Colonic mucosa (tissue), 4 donors: ENCODE results near the gene COL20A1. TPM values are rescaled to one million over a fixed set of nuclear protein-coding genes. Genes with fewer than 3 reads are reported as not detected.
"Not testable (repeated sequence)": the region's sequence is repeated elsewhere in the genome, so short reads cannot be mapped to it uniquely, and the experiment has no call there.

Source experiments
- DNase-seq: peaks from one replicate; pipeline ENCODE4 v3.0.0-alpha.2; 2020
- H3K27ac ChIP-seq: fragments of 200-600 bp; one replicate; pipeline ENCODE4 v1.8.0; 2021
- H3K27me3 ChIP-seq: fragments of 200-600 bp; one replicate; pipeline ENCODE4 v1.8.0; 2021
- H3K36me3 ChIP-seq: fragments of 200-600 bp; one replicate; pipeline ENCODE4 v1.8.0; 2021
- H3K4me1 ChIP-seq: fragments of 200-600 bp; one replicate; pipeline ENCODE4 v1.8.0; 2021; ENCODE audit warnings: mild to moderate bottlenecking
- H3K4me3 ChIP-seq: fragments of 200-600 bp; one replicate; pipeline ENCODE4 v1.8.0; 2021
- H3K9ac ChIP-seq, 2 donors: one replicate each; pipeline ENCODE4 v1.7.0; 2013; ENCODE audit warnings: control low read depth in 2 of 2, low read depth in 2 of 2, low read length in 2 of 2
- H3K9me3 ChIP-seq: fragments of 200-600 bp; one replicate; pipeline ENCODE4 v1.8.0; 2021
- intact Hi-C: fragments of 100-400 bp; cut with DNase I; formaldehyde crosslinking; loops from one replicate; pipeline ENCODE4 v1.14.1; 2022
- total RNA-seq, 2 donors: library from RNA; stranded (reverse); fragmentation: NEBNext Ultra II Directional in 1 of 2; extraction: Animal tissue kit (Norgen Biotek cat#: 25700) in 1 of 2; gene quantifications; one replicate each; pipeline ENCODE4 v1.2.1, GENCODE V29; 2021
- TF ChIP-seq, protein P1 (sequence below): fragments of 200-600 bp; IDR thresholded peaks from one replicate; pipeline ENCODE4 v1.8.0; 2022; ENCODE audit warnings: antibody characterized with exemption, mild to moderate bottlenecking
- donor health status: healthy.
- donor health status: DM: no; HTN: no; CAD: no.
- donor health status: DM: no; HTN: no; CAD: no.

COL20A1 gene
- total RNA-seq, 2 donors from 2014 or later: not detected

GRCh38 chr20:63298731-63299312, 5.8 kb downstream of the COL20A1 start:
- Histone ChIP-seq H3K27me3 (peaks cover 7% of the 10 kb centered on the region), H3K27ac (no peak overlapping the region), H3K4me1 (no peaks in the 10 kb centered on the region), H3K36me3 (no peaks in the 10 kb centered on the region), H3K9me3 (no peaks in the 10 kb centered on the region), H3K4me3 (no peak overlapping the region), H3K9ac (no peak overlapping the region)
- TF ChIP-seq, protein P1, sequence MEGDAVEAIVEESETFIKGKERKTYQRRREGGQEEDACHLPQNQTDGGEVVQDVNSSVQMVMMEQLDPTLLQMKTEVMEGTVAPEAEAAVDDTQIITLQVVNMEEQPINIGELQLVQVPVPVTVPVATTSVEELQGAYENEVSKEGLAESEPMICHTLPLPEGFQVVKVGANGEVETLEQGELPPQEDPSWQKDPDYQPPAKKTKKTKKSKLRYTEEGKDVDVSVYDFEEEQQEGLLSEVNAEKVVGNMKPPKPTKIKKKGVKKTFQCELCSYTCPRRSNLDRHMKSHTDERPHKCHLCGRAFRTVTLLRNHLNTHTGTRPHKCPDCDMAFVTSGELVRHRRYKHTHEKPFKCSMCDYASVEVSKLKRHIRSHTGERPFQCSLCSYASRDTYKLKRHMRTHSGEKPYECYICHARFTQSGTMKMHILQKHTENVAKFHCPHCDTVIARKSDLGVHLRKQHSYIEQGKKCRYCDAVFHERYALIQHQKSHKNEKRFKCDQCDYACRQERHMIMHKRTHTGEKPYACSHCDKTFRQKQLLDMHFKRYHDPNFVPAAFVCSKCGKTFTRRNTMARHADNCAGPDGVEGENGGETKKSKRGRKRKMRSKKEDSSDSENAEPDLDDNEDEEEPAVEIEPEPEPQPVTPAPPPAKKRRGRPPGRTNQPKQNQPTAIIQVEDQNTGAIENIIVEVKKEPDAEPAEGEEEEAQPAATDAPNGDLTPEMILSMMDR: no peak
- intact Hi-C loops: no loop called here
- DNase-seq: no peak

- TF ChIP-seq, protein P1: no peak
- no peak for DNase-seq
- H3K4me1 ChIP-seq: no peaks in the 10 kb centered on the region
- H3K27ac ChIP-seq: no peak overlapping the region
- no peak overlapping the region for H3K9ac ChIP-seq
- no peaks in the 10 kb centered on the region for H3K27me3 ChIP-seq
- no peaks in the 10 kb centered on the region for H3K9me3 ChIP-seq
- no peak overlapping the region for H3K4me3 ChIP-seq
- intact Hi-C loops: no loop called here
- H3K36me3 ChIP-seq: no peaks in the 10 kb centered on the region
These were observed 8.7 kb downstream of the COL20A1 start for GRCh38 chr20:63301671-63302070.

DNA sequence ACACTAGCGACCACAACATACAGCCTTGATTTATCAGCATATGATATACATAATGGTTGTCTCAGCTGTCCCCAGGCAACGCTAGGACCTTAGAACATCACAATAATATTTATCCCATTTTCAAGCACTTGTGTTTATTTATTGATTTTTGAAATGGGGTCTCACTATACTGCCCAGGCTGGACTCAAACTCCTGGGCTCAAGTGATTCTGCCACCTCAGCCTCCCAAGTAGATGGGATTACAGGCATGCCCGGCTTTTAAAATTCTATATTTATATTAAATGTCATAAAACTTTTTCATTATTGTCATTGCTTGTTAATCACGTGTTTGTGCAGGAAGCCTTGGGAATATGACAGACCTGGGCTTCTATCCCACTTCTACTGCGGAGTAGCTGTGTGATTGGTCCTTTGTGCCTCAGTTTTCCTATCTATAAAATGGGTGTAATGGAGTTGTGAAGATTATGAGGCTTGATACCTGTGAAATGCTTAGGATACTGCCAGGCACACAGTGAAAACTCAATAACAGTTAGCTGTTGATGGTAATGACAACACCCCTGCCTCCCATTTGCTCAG, 10.2 kb downstream of the COL20A1 start:
- intact Hi-C loops: no loop called here
- H3K9me3 ChIP-seq: no peaks in the 10 kb centered on the region
- H3K27me3 ChIP-seq: no peaks in the 10 kb centered on the region
- TF ChIP-seq, protein P1: no peak
- H3K4me1 ChIP-seq: no peaks in the 10 kb centered on the region
- DNase-seq: no peak
- H3K4me3 ChIP-seq: no peak overlapping the region
- no peak overlapping the region for H3K9ac ChIP-seq
- no peak overlapping the region for H3K27ac ChIP-seq
- no peaks in the 10 kb centered on the region for H3K36me3 ChIP-seq

DNA sequence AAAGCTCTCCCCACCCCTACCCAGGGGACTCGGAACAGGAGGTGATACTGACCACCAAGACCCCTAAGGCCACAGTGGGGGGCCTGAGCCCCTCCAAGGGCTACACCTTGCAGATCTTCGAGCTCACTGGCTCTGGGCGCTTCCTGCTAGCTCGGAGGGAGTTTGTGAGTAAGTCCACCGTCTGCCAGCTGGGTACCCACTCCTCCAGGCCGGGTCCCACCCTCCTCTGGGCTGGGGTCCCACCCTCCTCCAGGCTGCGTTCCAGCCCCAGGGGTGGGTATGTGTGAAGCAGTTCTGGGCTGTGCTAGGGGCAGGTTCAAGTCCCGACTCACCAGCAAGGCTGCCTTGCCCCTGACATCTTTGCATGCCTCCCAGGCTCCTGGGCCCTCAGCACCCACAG, 12.4 kb downstream of the COL20A1 start:
- Histone ChIP-seq H3K4me3 (no peak overlapping the region), H3K9me3 (no peaks in the 10 kb centered on the region), H3K27ac (no peak overlapping the region), H3K27me3 (peaks cover 7% of the 10 kb centered on the region), H3K9ac (no peak overlapping the region), H3K36me3 (no peaks in the 10 kb centered on the region), H3K4me1 (no peaks in the 10 kb centered on the region)
- intact Hi-C loops: no loop called here
- no peak for DNase-seq
- TF ChIP-seq, protein P1: no peak

DNA sequence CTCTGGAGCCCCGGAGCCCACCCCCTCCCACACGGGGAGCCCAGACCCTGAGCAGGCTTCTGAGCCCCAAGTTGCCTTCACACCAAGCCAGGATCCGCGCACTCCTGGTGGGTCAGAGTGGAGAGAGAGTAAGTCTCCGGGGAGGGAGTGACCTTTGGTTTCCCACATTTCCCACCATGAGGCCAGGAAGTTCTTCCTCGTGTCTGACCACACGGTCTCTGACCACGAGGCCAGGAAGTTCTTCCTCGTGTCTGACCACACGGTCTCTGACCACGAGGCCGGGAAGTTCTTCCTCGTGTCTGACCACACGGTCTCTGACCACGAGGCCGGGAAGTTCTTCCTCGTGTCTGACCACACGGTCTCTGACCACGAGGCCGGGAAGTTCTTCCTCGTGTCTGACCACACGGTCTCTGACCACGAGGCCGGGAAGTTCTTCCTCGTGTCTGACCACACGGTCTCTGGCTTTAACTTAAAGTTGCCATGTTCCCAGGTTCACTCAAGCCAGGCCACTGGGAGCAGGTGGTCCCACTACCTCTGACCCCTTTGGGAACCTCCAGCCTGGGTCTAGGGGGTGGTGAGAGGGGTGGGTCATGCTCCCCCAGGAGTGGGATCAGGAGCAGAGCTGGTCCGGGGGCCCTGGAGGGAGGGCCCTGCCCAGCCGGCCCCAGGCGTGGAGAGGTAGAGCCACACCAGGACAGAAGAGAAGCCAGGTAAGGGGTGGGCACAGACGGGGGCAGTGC, 13.1 kb downstream of the COL20A1 start:
- intact Hi-C loops, H3K27ac ChIP-seq, H3K9me3 ChIP-seq, H3K4me1 ChIP-seq, H3K27me3 ChIP-seq, H3K4me3 ChIP-seq, DNase-seq, H3K36me3 ChIP-seq, H3K9ac ChIP-seq: not testable (repeated sequence)
